Measurements from ENCODE around the gene SAXO1.
"Not testable (repeated sequence)": the region's sequence is repeated elsewhere in the genome, so short reads cannot be mapped to it uniquely, and the experiment has no call there.

SAXO1 gene

GRCh38 chr9:19030899-19031298, 2.1 kb downstream of the SAXO1 start:
- no peaks in the 10 kb centered on the region for H3K9me3 ChIP-seq (ENCODE audit: control insufficient read depth in 1 of 2, low read length in 2 of 2)
- H3K27me3 ChIP-seq (ENCODE audit: control insufficient read depth in 1 of 2, insufficient read depth in 2 of 2, low read length in 2 of 2), result no peaks in the 10 kb centered on the region
- H3K36me3 ChIP-seq (ENCODE audit: control insufficient read depth in 1 of 2, insufficient read depth in 2 of 2, low read length in 2 of 2), result no peaks in the 10 kb centered on the region
- H3K9ac ChIP-seq (ENCODE audit: low read depth in 1 of 2, low read length in 2 of 2), result no peak overlapping the region
- H3K4me3 ChIP-seq (ENCODE audit: low read depth in 1 of 2, low read length in 2 of 2), result no peak overlapping the region
- H3K27ac ChIP-seq (ENCODE audit: low read depth, low read length), result no peak overlapping the region
- H3K4me1 ChIP-seq (ENCODE audit: control insufficient read depth in 1 of 2, insufficient read depth in 2 of 2, low read length in 2 of 2), result no peaks in the 10 kb centered on the region

- Histone ChIP-seq H3K27ac (ENCODE audit: low read depth, low read length) (no peak overlapping the region), H3K9ac (ENCODE audit: low read depth in 1 of 2, low read length in 2 of 2) (no peak overlapping the region), H3K4me1 (ENCODE audit: control insufficient read depth in 1 of 2, insufficient read depth in 2 of 2, low read length in 2 of 2) (no peaks in the 10 kb centered on the region), H3K4me3 (ENCODE audit: low read depth in 1 of 2, low read length in 2 of 2) (no peak overlapping the region), H3K36me3 (ENCODE audit: control insufficient read depth in 1 of 2, insufficient read depth in 2 of 2, low read length in 2 of 2) (no peaks in the 10 kb centered on the region), H3K9me3 (ENCODE audit: control insufficient read depth in 1 of 2, low read length in 2 of 2) (no peaks in the 10 kb centered on the region), H3K27me3 (ENCODE audit: control insufficient read depth in 1 of 2, insufficient read depth in 2 of 2, low read length in 2 of 2) (no peaks in the 10 kb centered on the region)
Observed at GRCh38 chr9:19028835-19029451, 4.1 kb downstream of the SAXO1 start.

- Histone ChIP-seq H3K9me3 (ENCODE audit: control insufficient read depth in 1 of 2, low read length in 2 of 2) (no peaks in the 10 kb centered on the region), H3K27me3 (ENCODE audit: control insufficient read depth in 1 of 2, insufficient read depth in 2 of 2, low read length in 2 of 2) (no peaks in the 10 kb centered on the region), H3K27ac (ENCODE audit: low read depth, low read length) (no peak overlapping the region), H3K36me3 (ENCODE audit: control insufficient read depth in 1 of 2, insufficient read depth in 2 of 2, low read length in 2 of 2) (no peaks in the 10 kb centered on the region), H3K4me3 (ENCODE audit: low read depth in 1 of 2, low read length in 2 of 2) (no peak overlapping the region), H3K4me1 (ENCODE audit: control insufficient read depth in 1 of 2, insufficient read depth in 2 of 2, low read length in 2 of 2) (no peaks in the 10 kb centered on the region), H3K9ac (ENCODE audit: low read depth in 1 of 2, low read length in 2 of 2) (no peak overlapping the region)
Observed at GRCh38 chr9:19027825-19028224, 5.2 kb downstream of the SAXO1 start.

GRCh38 chr9:19026375-19026774, 6.6 kb downstream of the SAXO1 start:
- Histone ChIP-seq H3K27ac (ENCODE audit: low read depth, low read length) (no peak overlapping the region), H3K36me3 (ENCODE audit: control insufficient read depth in 1 of 2, insufficient read depth in 2 of 2, low read length in 2 of 2) (no peaks in the 10 kb centered on the region), H3K9me3 (ENCODE audit: control insufficient read depth in 1 of 2, low read length in 2 of 2) (no peaks in the 10 kb centered on the region), H3K27me3 (ENCODE audit: control insufficient read depth in 1 of 2, insufficient read depth in 2 of 2, low read length in 2 of 2) (no peaks in the 10 kb centered on the region), H3K4me1 (ENCODE audit: control insufficient read depth in 1 of 2, insufficient read depth in 2 of 2, low read length in 2 of 2) (no peaks in the 10 kb centered on the region), H3K9ac (ENCODE audit: low read depth in 1 of 2, low read length in 2 of 2) (no peak overlapping the region), H3K4me3 (ENCODE audit: low read depth in 1 of 2, low read length in 2 of 2) (no peak overlapping the region)

GRCh38 chr9:19023078-19023477, 9.9 kb downstream of the SAXO1 start:
- Histone ChIP-seq H3K36me3 (ENCODE audit: control insufficient read depth in 1 of 2, insufficient read depth in 2 of 2, low read length in 2 of 2) (no peaks in the 10 kb centered on the region), H3K9me3 (ENCODE audit: control insufficient read depth in 1 of 2, low read length in 2 of 2) (no peaks in the 10 kb centered on the region)

GRCh38 chr9:19022206-19022605, 10.8 kb downstream of the SAXO1 start:
- Histone ChIP-seq H3K36me3 (ENCODE audit: control insufficient read depth in 1 of 2, insufficient read depth in 2 of 2, low read length in 2 of 2) (no peaks in the 10 kb centered on the region), H3K27me3 (ENCODE audit: control insufficient read depth in 1 of 2, insufficient read depth in 2 of 2, low read length in 2 of 2) (no peaks in the 10 kb centered on the region), H3K4me1 (ENCODE audit: control insufficient read depth in 1 of 2, insufficient read depth in 2 of 2, low read length in 2 of 2) (no peaks in the 10 kb centered on the region), H3K9ac (ENCODE audit: low read depth in 1 of 2, low read length in 2 of 2) (no peak overlapping the region), H3K9me3 (ENCODE audit: control insufficient read depth in 1 of 2, low read length in 2 of 2) (no peaks in the 10 kb centered on the region), H3K27ac (ENCODE audit: low read depth, low read length) (no peak overlapping the region), H3K4me3 (ENCODE audit: low read depth in 1 of 2, low read length in 2 of 2) (no peak overlapping the region)

More at GRCh38 chr9:19023078-19023477, 9.9 kb downstream of the SAXO1 start:
- Histone ChIP-seq H3K4me3 (ENCODE audit: low read depth in 1 of 2, low read length in 2 of 2) (no peak overlapping the region), H3K4me1 (ENCODE audit: control insufficient read depth in 1 of 2, insufficient read depth in 2 of 2, low read length in 2 of 2) (no peaks in the 10 kb centered on the region), H3K27ac (ENCODE audit: low read depth, low read length) (no peak overlapping the region), H3K27me3 (ENCODE audit: control insufficient read depth in 1 of 2, insufficient read depth in 2 of 2, low read length in 2 of 2) (no peaks in the 10 kb centered on the region), H3K9ac (ENCODE audit: low read depth in 1 of 2, low read length in 2 of 2) (no peak overlapping the region)

GRCh38 chr9:19021649-19022048, 11.4 kb downstream of the SAXO1 start:
- not testable (repeated sequence) for H3K4me1 ChIP-seq (ENCODE audit: control insufficient read depth in 1 of 2, insufficient read depth in 2 of 2, low read length in 2 of 2)

GRCh38 chr9:19020886-19021455, 12.0 kb downstream of the SAXO1 start:
- H3K4me3 ChIP-seq (ENCODE audit: low read depth in 1 of 2, low read length in 2 of 2), result no peak overlapping the region
- H3K9me3 ChIP-seq (ENCODE audit: control insufficient read depth in 1 of 2, low read length in 2 of 2), result no peaks in the 10 kb centered on the region
- no peaks in the 10 kb centered on the region for H3K36me3 ChIP-seq (ENCODE audit: control insufficient read depth in 1 of 2, insufficient read depth in 2 of 2, low read length in 2 of 2)
- H3K27ac ChIP-seq (ENCODE audit: low read depth, low read length), result no peak overlapping the region
- no peak overlapping the region for H3K9ac ChIP-seq (ENCODE audit: low read depth in 1 of 2, low read length in 2 of 2)
- H3K27me3 ChIP-seq (ENCODE audit: control insufficient read depth in 1 of 2, insufficient read depth in 2 of 2, low read length in 2 of 2), result no peaks in the 10 kb centered on the region
- no peaks in the 10 kb centered on the region for H3K4me1 ChIP-seq (ENCODE audit: control insufficient read depth in 1 of 2, insufficient read depth in 2 of 2, low read length in 2 of 2)

More at GRCh38 chr9:19021649-19022048, 11.4 kb downstream of the SAXO1 start:
- not testable (repeated sequence) for H3K9ac ChIP-seq (ENCODE audit: low read depth in 1 of 2, low read length in 2 of 2); H3K27ac ChIP-seq (ENCODE audit: low read depth, low read length); H3K36me3 ChIP-seq (ENCODE audit: control insufficient read depth in 1 of 2, insufficient read depth in 2 of 2, low read length in 2 of 2); H3K27me3 ChIP-seq (ENCODE audit: control insufficient read depth in 1 of 2, insufficient read depth in 2 of 2, low read length in 2 of 2); H3K9me3 ChIP-seq (ENCODE audit: control insufficient read depth in 1 of 2, low read length in 2 of 2); H3K4me3 ChIP-seq (ENCODE audit: low read depth in 1 of 2, low read length in 2 of 2)

GRCh38 chr9:19018201-19018600, 14.8 kb downstream of the SAXO1 start:
- Histone ChIP-seq H3K36me3 (ENCODE audit: control insufficient read depth in 1 of 2, insufficient read depth in 2 of 2, low read length in 2 of 2) (no peaks in the 10 kb centered on the region), H3K4me1 (ENCODE audit: control insufficient read depth in 1 of 2, insufficient read depth in 2 of 2, low read length in 2 of 2) (no peaks in the 10 kb centered on the region), H3K9me3 (ENCODE audit: control insufficient read depth in 1 of 2, low read length in 2 of 2) (no peaks in the 10 kb centered on the region), H3K9ac (ENCODE audit: low read depth in 1 of 2, low read length in 2 of 2) (no peak overlapping the region), H3K4me3 (ENCODE audit: low read depth in 1 of 2, low read length in 2 of 2) (no peak overlapping the region), H3K27me3 (ENCODE audit: control insufficient read depth in 1 of 2, insufficient read depth in 2 of 2, low read length in 2 of 2) (no peaks in the 10 kb centered on the region), H3K27ac (ENCODE audit: low read depth, low read length) (no peak overlapping the region)

- no peak overlapping the region for H3K27ac ChIP-seq (ENCODE audit: low read depth, low read length)
- H3K9ac ChIP-seq (ENCODE audit: low read depth in 1 of 2, low read length in 2 of 2), result no peak overlapping the region
Observed at GRCh38 chr9:19009391-19009965, 23.5 kb downstream of the SAXO1 start.

More at GRCh38 chr9:19009391-19009965, 23.5 kb downstream of the SAXO1 start:
- no peaks in the 10 kb centered on the region for H3K9me3 ChIP-seq (ENCODE audit: control insufficient read depth in 1 of 2, low read length in 2 of 2)
- H3K4me1 ChIP-seq (ENCODE audit: control insufficient read depth in 1 of 2, insufficient read depth in 2 of 2, low read length in 2 of 2), result no peaks in the 10 kb centered on the region
- H3K36me3 ChIP-seq (ENCODE audit: control insufficient read depth in 1 of 2, insufficient read depth in 2 of 2, low read length in 2 of 2), result no peaks in the 10 kb centered on the region
- no peak overlapping the region for H3K4me3 ChIP-seq (ENCODE audit: low read depth in 1 of 2, low read length in 2 of 2)
- H3K27me3 ChIP-seq (ENCODE audit: control insufficient read depth in 1 of 2, insufficient read depth in 2 of 2, low read length in 2 of 2), result no peaks in the 10 kb centered on the region
